ENCODE measurements around the gene CHD1L.
"Not testable (repeated sequence)": the region's sequence is repeated elsewhere in the genome, so short reads cannot be mapped to it uniquely, and the experiment has no call there.

CHD1L gene

DNA sequence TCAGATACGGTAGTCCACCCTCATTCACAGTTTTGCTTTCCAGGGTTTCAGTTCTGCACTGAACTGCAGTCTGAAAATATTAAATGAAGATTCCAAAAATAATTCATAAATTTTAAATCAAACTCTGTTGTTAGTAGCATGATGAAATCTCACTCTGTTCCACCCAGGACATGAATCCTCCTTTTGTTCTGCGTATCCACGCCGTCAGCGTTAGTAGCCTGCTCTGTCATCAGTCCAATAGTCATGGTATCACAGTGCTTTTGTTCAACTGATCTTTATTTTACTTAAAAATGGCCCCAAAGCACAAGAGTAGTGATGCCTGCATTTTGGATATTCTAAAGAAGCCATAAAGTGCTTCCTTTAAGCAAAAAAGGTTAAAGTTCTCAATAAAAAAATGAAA is 23.9 kb downstream of the CHD1L start:
- DNase-seq (ENCODE audit: low read depth, low spot score), result no peak

DNA sequence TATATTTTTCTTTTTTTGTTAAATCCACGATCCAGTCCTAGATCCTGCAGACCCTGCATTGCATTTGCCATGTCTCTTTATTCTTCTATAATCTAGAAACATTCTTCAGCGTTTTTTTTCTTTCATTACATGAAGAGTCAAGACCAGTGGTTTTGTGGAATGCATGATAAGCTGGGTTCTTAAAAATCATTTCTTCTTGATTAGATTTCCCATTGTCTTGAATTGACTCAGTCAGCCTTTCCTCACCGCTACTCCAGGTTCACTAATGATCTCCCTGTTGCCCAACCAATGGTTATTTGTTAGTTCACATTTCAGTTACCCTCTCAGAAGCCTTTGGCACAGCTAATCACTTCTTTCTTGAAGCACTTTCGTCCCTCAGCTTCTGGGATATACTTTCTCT is 25.2 kb downstream of the CHD1L start:
- DNase-seq (ENCODE audit: low read depth, low spot score), result no peak

DNA sequence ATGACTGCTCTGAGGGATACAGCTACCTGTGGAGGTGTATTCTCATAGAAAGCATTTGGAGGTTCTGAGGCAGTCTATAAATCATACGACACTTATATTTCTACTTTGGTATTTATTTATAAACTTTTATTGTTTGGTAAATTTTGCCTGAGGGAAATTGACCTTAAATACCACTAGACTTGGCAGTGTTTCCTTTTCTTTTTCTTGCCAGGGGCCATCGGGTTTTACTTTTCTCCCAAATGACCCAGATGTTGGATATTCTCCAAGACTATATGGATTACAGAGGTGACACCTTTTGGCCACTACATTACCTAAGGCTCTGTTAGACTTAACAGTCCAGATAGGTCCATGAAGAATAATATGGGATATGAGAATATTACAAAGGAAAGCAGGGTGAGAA is 28.2 kb downstream of the CHD1L start:
- DNase-seq (ENCODE audit: low read depth, low spot score), result no peak

DNA sequence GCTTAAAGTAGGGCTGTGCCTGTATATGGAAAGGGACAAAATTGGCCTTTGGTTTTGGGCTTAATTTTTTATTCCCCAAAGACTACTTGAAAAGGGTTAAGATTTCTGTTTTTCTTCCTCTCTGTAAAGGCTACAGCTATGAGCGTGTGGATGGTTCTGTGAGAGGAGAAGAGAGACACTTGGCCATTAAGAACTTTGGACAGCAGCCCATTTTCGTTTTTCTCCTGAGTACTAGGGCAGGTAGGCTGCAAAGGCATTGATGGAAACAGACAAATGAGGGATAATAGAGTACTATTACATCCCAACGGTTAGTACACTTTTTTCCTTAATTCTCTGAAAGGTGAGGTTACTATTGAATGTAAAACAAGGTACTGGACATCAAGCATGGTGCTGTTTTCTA is 29.6 kb downstream of the CHD1L start:
- DNase-seq (ENCODE audit: low read depth, low spot score), result no peak

DNA sequence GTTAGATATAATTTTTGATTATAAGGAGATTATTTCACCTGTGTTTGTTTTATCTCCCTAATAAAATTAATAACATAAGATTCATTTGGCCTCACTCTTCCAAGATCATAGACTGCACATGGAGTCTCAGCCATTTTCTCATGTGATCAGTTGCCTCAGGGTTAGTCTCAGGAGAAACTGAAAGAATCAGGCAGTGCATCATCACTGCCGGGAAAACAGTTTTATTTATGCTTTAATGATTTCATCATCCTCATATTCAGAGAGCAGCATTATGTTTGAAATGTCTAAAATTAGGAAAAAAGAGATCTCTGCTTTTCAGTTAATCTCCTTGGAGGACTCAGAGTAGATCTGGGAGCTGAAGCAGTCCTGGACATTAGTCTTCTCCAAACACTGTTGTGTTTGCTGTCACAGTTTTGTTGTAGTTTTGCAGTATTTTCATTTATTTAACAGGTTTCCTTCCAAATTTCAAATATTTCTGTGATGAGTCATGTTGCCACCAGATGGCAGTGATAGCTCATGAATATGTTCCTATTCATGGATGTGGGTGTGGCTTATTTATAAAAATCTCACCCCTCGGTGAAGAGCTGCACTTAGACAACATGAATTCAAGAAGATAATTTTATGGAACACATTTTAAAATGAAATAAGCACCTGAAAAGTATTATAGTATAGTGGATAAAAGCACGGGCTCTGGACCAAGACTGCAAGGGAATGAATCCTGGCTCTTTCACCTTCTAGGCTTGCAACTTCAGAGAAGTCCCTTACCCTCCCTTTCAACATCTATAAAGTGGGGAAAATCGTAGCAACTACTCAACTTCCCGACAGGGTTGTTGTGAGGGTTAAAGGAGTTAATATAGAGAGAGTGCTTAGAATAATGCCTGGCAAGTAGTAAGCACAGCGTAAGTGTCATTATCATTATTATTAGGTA is 31.2 kb downstream of the CHD1L start:
- DNase-seq (ENCODE audit: low read depth, low spot score), result no peak

DNA sequence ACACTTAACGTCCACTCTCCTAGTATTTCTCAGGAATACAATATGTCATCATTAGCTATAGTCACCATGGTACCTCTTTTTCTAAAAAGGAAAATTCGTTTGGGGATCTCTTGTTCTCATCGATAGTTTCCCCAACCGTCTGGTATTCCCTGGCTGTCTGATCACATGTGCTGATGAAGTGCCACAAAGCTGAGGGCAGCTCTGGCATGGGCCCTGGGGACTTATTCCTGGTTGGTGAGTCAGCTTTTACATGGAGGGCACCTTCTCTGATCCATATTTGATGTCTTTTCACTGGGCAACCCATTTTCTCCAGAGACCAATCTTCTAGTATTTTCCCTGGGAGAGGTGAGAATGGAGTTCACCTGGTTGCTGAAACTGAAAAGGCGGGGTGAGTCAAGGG is 39.5 kb downstream of the CHD1L start:
- DNase-seq (ENCODE audit: low read depth, low spot score), result no peak

DNA sequence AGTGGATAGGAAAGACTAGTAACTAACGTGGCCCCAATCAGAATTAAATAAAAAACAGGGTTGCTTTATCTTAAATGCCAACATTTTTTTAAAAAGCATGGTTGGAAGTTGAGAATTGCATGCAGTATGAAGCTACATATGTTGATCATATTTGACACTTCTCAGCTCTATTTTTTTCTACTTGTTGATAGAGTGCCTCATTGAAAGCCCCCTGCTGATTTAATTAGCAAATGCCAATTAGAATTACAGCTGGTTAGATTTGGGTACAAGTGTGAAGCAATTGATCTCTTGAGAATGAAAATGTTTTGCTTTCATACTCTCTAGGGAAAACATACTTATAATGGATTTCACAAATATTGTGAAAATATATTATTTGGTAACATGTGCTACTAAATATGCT is 40.5 kb downstream of the CHD1L start:
- DNase-seq (ENCODE audit: low read depth, low spot score), result no peak

DNA sequence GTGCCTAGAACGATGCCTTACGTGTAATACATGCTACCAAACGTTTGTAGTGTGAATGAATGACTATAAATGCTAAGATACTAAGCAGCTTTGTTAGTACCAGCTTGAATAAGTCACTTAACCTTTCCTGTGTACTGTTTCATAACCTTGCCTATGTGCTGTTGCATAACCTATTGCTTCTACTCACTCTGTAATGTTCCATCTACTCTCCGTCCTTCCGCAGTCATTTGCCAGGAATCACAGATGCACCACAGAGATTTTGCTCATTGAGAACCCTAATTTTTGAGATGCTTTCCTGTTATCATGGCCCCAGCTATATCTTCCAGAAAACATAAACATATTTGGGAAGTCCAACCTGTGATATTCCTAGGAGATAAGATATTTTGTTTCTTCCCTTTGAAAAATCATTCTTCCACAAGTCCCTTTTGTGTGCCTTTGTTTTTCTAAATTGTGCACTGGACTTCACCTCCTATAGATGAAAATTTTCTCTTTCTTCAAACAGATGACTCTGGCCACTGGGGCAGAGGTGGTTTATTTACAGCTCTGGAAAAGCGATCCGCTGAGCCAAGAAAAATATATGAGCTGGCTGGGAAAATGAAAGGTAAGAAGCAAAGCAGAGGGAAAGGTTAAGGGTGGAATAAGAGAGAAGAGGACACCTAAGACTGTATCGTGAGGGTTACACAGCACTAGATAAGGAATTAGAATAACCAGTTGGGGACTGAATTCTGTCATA is 44.8 kb downstream of the CHD1L start:
- no peak for DNase-seq (ENCODE audit: low read depth, low spot score)

DNA sequence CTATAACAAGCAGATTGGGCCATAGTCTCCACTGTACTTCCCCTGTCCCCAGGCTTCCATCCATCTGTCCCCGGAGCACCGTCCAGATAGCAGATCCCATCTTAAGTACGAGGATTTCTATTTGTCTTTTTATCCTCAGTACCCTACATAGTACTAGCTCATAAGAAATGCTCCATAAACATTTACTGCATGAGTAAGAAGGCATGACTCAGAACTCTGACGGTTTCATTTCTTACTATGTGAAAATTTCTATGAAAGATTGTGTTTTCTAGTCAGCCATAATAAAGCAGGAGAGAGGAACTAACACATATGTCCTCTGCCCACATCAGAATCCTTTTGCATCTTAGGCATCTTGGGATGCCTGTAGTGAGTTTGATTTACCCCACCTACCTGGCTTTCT is 49.5 kb downstream of the CHD1L start:
- DNase-seq (ENCODE audit: low read depth, low spot score), result no peak

DNA sequence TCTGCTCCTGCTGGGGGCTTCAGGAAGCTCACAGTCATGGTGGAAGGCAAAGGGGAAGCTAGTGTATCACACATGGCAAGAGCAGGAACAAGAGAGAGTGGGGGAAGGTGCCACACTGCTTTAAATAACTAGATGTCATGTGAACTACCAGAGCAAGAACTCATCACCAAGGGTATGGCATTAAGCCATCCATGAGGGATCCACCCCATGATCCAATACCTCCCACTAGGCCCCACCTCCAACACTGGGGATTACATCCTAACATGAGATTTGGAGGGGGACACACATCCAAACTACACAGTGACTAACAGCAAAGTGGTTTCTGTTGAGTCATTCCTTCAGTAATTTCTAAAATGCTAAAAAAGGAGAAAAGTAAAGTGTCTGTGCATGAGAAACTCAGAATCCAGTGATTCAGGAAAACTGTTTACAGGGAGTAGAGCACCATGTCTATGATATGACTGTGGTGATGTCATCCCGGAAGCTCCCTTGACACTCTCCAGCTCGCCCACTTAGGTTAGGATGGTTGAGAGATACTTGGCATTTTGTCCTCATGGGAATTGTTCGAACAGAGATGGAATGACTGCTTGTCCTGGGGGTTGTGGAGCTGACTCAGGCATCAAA is 50.3 kb downstream of the CHD1L start:
- no peak for DNase-seq (ENCODE audit: low read depth, low spot score)

DNA sequence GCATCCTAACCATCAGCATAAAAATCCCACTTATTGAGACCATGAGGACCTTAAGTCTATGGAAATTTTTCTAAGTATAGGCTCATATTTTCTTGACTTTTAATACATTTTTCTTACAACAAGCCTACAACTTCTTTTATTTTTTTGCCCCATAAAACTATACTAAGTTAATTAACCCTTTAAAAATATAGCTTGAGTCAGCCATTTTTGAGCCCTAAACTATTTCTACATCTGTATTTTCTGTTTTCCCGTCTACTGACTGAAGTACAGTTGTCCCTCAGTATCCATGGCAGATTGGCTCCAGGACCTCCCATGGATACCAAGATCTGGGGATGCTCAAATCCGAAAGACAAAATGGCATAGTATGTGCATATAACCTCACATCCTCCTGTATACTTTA is 55.0 kb downstream of the CHD1L start:
- no peak for DNase-seq (ENCODE audit: low read depth, low spot score)

DNA sequence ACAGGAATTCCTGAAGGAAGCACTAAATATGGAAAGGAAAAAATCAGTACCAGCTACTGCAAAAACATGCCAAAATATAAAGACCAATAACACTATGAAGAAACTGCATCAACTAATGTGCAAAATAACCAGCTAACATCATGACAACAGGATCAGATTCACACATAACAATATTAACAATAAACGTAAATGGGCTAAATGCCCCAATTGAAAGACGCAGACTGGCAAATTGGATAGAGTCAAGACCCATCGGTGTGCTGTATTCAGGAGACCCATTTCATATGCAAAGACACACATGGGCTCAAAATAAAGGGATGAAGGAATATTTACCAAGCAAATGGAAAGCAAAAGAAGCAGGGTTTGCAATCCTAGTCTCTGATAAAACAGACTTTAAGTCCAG is 63.3 kb downstream of the CHD1L start:
- DNase-seq (ENCODE audit: low read depth, low spot score), result not testable (repeated sequence)

DNA sequence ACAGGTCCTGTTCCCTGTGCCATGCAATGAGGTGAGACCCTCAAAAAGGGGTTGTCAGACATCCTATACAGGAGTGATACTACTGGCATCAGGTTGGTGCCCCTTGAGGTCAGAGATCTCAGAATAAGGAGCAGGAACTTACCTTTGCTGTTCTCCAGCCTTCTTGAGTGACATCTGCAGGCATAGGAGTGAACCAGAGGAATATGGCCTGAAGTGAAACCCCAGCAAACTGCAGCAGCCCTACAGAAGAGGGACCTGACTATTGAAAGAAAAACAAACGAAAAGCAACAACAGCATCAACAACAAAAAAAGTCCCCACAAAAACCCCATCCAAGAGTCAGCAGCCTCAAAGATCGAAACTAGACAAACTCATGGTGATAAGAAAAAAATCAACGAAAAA is 74.5 kb downstream of the CHD1L start:
- no peak for DNase-seq (ENCODE audit: low read depth, low spot score)

DNA sequence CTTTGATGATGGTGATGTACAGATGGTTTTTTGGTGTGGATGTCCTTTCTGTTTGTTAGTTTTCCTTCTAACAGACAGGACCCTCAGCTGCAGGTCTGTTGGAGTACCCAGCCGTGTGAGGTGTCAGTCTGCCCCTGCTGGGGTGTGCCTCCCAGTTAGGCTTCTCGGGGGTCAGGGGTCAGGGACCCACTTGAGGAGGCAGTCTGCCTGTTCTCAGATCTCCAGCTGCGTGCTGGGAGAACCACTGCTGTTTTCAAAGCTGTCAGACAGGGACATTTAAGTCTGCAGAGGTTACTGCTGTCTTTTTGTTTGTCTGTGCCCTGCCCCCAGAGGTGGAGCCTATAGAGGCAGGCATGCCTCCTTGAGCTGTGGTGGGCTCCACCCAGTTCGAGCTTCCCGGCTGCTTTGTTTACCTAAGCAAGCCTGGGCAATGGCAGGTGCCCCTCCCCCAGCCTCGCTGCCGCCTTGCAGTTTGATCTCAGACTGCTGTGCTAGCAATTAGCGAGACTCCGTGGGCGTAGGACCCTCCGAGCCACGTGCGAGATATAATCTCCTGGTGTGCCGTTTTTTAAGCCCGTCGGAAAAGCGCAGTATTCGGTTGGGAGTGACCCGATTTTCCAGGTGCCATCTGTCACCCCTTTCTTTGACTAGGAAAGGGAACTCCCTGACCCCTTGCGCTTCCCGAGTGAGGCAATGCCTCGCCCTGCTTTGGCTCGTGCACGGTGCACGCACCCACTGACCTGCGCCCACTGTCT is 84.6 kb downstream of the CHD1L start:
- not testable (repeated sequence) for DNase-seq (ENCODE audit: low read depth, low spot score)

DNA sequence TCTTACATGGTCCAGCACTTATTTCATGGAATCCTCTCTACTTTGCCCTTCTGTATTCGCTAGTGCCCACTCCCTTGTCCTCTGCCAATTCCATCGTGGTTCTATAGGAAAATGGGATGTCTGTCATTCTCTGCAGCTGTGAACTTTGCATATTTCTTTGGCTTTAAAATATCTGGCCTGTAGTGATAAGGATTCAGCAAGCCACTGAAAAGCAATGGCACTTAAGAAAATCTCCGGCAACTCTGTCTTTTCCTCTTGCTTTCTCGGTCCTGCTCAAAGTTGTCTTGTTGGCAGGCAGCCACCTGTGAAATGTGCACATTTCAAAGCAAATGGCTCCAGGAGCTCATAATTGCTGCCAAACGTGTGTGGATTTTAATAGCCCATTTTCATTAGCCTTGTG is 91.8 kb downstream of the CHD1L start:
- DNase-seq (ENCODE audit: low read depth, low spot score), result no peak

DNA sequence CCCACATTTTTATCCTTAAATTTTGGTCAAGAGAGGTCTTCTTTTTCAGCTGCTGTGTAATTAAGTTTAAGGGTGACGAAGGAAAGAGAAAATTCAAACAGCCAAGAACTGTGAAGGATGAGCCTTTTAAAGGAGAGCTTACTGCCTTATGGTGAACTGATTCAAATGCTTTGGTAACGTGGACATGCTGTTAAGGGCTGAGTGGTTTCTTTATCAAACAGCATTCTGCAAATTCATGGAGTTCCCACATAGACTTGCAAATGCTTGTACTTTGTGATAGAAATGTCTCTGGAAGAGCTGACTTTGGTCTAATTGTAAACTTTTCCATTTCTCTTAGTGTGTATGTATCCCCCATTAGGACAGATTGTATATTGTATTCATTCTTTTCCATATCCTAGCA is 93.8 kb downstream of the CHD1L start:
- DNase-seq (ENCODE audit: low read depth, low spot score), result no peak

DNA sequence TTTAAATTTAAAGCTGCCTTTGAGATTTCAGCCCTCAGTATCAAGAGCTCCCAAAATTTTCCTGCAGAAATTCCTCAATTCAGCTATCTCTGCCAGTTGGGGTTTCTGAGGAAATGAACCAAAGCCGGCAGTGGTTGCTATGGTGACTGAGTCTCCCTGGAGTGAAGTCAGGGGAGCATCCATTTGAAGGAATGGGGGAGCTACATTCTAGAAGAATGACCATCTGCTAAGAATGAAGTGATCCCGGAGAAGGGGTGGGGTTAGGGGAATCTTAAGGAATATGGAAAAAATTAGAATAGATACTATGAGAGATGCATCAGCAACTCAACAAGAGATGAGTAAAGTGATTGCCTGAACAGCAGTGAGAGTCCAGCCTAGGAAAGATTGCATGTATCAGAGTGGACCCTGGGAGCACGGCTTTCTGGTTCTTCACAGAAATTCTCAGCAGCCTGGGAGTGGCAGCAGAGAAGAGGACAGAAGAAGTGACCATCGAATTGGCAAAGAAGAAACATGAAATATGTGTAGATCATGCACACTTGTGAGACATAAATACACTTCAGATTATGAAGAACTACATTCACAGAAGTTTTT is 94.7 kb downstream of the CHD1L start:
- no peak for DNase-seq (ENCODE audit: low read depth, low spot score)

DNA sequence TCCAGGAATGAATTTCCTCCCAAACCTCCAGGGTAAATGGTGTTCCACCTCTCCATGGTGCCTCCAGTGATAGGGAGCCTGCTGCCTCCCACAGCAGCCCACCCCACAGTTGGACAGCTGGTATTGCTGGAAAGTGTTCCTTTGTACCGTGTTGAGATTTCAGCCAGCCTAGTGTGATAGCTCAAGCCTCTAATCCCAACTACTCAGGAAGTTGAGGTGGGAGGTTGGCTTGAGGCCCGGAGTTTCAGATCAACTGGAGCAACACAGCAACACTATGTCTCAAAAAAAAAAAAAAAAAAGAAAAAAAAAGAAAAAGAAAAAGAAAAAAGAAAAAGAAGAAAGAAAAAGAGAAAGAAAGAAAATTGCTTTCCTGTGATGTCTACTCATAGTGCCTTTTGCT is 96.1 kb downstream of the CHD1L start:
- DNase-seq (ENCODE audit: low read depth, low spot score), result no peak

DNA sequence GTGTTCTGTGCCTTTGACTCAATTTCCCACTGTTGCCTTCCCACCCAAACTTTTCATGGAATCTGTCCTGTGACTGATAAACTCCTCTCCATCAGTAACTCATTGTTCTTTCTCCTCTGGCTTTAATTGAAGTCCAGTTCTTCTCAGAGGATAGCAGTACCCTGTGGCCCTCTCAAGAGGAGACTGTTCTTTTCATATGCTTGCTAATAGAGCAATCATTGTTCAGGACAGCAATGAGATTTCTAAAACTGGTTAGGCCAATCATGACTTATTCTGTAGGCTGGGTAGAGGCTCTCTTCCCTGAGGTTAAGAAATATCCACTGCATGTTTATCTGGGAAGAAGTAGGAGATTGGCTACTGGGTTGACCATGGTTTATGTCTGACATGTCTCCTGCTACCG is 98.8 kb downstream of the CHD1L start:
- no peak for DNase-seq (ENCODE audit: low read depth, low spot score)
